ENCODE measurements around the gene PLEKHD1.

The PLEKHD1 gene

GRCh38 chr14:69458350-69458749 is 26.2 kb upstream of the PLEKHD1 start:
- TF ChIP-seq, protein P1, sequence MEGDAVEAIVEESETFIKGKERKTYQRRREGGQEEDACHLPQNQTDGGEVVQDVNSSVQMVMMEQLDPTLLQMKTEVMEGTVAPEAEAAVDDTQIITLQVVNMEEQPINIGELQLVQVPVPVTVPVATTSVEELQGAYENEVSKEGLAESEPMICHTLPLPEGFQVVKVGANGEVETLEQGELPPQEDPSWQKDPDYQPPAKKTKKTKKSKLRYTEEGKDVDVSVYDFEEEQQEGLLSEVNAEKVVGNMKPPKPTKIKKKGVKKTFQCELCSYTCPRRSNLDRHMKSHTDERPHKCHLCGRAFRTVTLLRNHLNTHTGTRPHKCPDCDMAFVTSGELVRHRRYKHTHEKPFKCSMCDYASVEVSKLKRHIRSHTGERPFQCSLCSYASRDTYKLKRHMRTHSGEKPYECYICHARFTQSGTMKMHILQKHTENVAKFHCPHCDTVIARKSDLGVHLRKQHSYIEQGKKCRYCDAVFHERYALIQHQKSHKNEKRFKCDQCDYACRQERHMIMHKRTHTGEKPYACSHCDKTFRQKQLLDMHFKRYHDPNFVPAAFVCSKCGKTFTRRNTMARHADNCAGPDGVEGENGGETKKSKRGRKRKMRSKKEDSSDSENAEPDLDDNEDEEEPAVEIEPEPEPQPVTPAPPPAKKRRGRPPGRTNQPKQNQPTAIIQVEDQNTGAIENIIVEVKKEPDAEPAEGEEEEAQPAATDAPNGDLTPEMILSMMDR (IDR thresholded peaks at IDR 0.05; ENCODE audit: low read depth, low read length) = no peak

GRCh38 chr14:69459122-69459521 is 25.4 kb upstream of the PLEKHD1 start:
- TF ChIP-seq, protein P1 (IDR thresholded peaks at IDR 0.05; ENCODE audit: low read depth, low read length) = no peak
- DNase-seq (ENCODE audit: low read depth in 2 of 2) = no peak

More at GRCh38 chr14:69458350-69458749, 26.2 kb upstream of the PLEKHD1 start:
- DNase-seq (ENCODE audit: low read depth in 2 of 2) = no peak
- no peak overlapping the region for H3K4me3 ChIP-seq (replicated peaks in 1 of 2; ENCODE audit: low read depth in 2 of 2, low read length in 2 of 2)

GRCh38 chr14:69460093-69460701 is 24.3 kb upstream of the PLEKHD1 start:
- DNase-seq (ENCODE audit: low read depth in 2 of 2) = peak; percentile 92 to 94
- TF ChIP-seq, protein P1 (IDR thresholded peaks at IDR 0.05; ENCODE audit: low read depth, low read length) = peak; percentile 80
- H3K4me3 ChIP-seq (replicated peaks in 1 of 2; ENCODE audit: low read depth in 2 of 2, low read length in 2 of 2) = no peak overlapping the region

More at GRCh38 chr14:69459122-69459521, 25.4 kb upstream of the PLEKHD1 start:
- no peak overlapping the region for H3K4me3 ChIP-seq (replicated peaks in 1 of 2; ENCODE audit: low read depth in 2 of 2, low read length in 2 of 2)

DNA sequence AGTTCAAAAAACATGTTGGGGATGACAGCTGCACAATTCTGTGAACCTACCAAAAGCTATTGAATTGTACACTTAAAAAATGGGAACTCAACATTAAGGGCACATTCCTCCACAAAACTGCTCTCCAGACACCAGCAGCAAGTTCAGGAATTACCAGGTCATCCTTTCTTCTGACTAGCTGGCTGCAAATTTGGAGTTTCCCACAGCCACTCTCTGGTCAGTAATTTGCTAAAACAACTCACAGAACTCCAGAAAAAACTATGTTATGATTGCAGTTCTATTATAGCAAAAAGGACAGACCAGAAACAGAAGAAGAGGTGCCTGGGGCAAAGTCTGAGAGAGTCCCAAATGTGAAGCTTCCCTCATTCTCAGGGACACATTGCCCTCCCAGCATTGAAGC is 20.1 kb upstream of the PLEKHD1 start:
- no peak overlapping the region for H3K4me3 ChIP-seq (replicated peaks in 1 of 2; ENCODE audit: low read depth in 2 of 2, low read length in 2 of 2)
- TF ChIP-seq, protein P1 (IDR thresholded peaks at IDR 0.05; ENCODE audit: low read depth, low read length) = no peak
- peak; percentile 9 to 51 for DNase-seq (ENCODE audit: low read depth in 2 of 2)

DNA sequence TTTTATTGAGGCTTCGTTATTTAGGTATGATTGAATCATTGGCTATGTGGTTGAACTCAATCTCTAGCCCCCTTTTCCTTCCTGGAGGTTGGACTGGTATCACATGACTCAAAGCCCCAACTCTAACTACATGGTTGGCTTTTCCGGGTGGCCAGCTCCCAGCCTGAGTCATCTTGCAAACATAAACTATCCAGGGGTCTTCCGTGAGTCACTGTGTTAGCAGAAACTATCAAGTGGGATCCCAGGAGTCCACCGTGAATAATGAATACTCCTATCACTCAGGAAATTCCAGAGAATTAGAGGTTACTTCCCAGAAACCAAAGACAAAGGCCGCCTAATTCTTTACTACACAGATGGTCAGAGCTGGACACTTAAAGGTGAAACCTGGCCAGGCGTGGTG is 19.7 kb upstream of the PLEKHD1 start:
- TF ChIP-seq, protein P1 (IDR thresholded peaks at IDR 0.05; ENCODE audit: low read depth, low read length) = no peak
- no peak overlapping the region for H3K4me3 ChIP-seq (replicated peaks in 1 of 2; ENCODE audit: low read depth in 2 of 2, low read length in 2 of 2)
- peak; percentile 75 to 78 for DNase-seq (ENCODE audit: low read depth in 2 of 2)

GRCh38 chr14:69468949-69469348 is 15.6 kb upstream of the PLEKHD1 start:
- TF ChIP-seq, protein P1 (IDR thresholded peaks at IDR 0.05; ENCODE audit: low read depth, low read length) = no peak

DNA sequence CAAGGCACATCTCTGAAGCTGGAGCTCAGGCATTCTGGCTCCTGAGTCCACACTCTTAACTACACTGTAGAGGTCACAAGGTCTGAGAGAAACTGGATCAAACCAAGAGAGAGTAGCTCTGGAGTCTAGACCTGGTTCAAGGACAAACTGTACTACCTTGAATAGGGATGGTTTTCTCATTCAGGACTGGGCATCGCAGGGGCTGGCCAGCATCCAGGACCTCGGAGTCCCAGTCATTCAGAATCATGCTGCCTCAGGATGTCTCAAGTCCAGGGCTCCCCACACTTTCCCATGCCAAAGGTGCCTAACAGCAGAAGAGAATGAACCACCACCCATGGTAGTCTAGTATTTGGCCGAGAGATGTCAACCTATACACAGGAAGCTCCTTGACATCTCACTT is 13.1 kb upstream of the PLEKHD1 start:
- TF ChIP-seq, protein P1 (IDR thresholded peaks at IDR 0.05; ENCODE audit: low read depth, low read length) = no peak
- H3K4me3 ChIP-seq (replicated peaks in 1 of 2; ENCODE audit: low read depth in 2 of 2, low read length in 2 of 2) = no peak overlapping the region
- no peak for DNase-seq (ENCODE audit: low read depth in 2 of 2)

More at GRCh38 chr14:69468949-69469348, 15.6 kb upstream of the PLEKHD1 start:
- H3K4me3 ChIP-seq (replicated peaks in 1 of 2; ENCODE audit: low read depth in 2 of 2, low read length in 2 of 2) = no peak overlapping the region
- DNase-seq (ENCODE audit: low read depth in 2 of 2) = peak; percentile 21 to 32

Data from cardiac fibroblast (primary cell).